KBM-7 (cell line): Measurements from ENCODE around the gene ACAD10.

Experiments
- DNase-seq: peaks from one replicate; pipeline ENCODE4 v3.0.0-alpha.2; 2015
- in situ Hi-C: fragments of 300-500 bp; cut with MboI; formaldehyde crosslinking; loops from 2 replicates; pipeline ENCODE4 v1.14.3; 2020; ENCODE audit warnings: low sequenced_read_pairs, low pct_unique_long_range_greater_than_20kb, mixed read lengths

The ACAD10 gene

DNA sequence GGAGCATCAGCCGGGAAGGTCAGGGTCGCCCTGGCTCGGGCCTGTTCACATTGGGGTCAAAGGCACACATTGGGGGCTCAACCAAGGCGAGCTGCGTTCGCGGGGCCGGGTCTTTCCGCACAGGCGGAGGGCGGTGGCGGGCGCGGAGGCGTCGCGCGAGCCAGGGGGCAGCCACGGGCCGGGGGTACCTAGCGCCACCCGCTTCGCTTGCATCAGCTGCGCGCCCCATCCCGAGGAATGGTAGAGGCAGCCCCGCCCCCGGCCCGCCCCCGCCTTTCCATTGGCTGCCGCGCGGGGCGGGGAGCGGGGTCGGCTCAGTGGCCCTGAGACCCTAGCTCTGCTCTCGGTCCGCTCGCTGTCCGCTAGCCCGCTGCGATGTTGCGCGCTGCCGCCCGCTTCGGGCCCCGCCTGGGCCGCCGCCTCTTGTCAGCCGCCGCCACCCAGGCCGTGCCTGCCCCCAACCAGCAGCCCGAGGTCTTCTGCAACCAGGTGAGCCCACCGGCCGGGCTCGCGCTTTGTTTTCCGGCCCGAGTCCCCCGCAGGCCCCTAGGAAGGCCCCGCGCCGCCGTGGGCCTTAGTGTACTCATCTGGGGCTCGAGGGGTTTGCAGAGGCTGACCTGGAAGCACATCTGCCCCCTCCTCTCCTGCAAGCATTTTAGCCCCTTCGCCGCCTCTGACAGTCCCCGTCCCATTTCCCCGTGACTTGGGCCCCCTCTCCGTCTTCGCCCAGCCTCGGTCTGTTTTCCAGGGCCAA lies 80.9 kb downstream of the ACAD10 start, which contains the start of gene ALDH2:
TSS of gene ALDH2 (plus strand) at position 326 of the 754 bp plus-strand sequence. CDS start at position 376, 50 bp downstream.
- no peak for DNase-seq
- in situ Hi-C loops = no loop called here

DNA sequence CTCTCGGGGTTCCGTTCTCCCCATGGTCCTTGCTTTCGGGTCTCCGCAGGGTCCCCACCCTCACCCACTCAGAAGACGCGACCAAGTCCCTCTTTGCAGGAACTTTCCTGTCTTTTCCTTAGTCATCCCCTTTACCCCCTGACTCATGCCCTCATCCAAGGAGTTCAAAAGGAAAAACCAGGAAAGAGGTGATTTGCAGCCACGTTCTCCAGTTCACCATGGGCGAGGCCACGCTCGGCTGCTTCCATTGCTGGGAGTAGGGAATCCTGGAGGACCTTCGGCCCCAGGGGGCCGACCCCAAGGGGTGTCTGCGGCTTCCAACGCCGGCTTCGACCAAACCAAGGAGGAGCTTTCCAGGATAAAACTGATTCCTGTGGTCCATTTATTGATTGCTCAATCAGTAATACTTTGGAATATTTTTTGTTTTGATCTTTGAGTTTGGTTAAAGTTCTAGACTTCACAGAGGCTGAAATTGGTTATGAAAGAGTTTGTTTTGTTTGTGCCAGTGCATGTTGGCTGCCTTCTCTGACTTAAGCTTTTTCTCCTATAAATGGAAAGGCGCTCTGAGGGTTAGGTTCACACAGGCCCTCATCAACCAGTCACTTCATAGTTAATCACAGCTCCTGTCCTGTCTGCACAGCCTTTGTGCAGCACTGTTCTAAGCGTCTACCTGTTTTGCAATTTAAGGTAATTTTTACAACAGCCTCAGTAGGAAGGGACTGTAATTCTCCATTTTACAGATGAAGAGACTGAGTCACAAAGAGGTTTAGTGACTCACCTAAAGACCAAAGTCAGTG lies 81.7 kb downstream of the ACAD10 start:
- no peak for DNase-seq
- in situ Hi-C loops = no loop called here

DNA sequence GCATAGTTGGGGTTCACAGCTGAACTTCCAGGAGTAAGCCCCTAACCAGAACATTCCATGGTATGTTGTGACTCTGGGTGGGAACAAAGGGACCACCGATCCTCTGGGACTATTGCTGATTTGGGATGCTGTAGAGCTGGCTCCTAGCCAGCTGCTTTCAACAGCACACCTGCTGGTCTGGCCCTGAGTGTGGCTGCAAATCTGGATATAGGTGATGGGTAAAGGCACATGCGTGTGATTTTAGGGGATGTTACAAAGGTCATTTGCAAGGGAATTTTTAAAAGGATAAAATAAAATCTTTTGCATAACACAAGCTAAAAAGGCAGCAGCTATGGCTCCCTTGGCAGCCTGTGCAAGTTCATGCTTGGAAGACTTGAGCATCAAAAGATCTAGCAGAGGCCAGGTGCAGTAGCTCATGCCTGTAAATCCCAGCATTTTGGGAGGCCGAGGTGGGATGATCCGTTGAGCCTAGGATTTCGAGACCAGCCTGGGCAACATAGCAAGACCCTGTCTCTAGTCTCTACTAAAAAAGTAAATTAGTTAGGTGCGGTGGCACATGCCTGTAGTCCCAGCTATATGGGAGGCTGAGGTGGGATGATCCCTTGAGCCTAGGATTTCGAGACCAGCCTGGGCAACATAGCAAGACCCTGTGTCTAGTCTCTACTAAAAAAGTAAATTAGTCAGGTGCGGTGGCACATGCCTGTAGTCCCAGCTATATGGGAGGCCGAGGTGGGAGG lies 82.5 kb downstream of the ACAD10 start:
- in situ Hi-C loops = no loop called here

DNA sequence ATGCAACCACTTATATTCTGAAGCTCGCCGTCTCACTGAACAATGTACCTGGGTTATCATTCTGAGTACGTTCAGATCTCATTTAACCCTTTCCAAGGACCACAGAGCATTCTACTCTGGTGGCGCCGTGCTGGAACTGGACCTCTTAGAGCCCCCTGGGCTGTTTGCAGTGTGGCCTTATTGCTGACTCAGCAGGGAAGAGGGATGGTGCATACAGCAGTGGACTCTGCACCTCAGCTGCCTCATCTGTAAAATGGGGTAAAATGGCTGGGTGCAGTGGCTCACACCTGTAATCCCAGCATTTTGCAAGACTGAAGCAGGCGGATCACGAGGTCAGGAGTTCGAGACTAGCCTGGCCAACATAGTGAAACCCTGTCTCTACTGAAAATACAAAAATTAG lies 83.7 kb downstream of the ACAD10 start:
- in situ Hi-C loops = no loop called here
- DNase-seq = no peak

More for the DNA sequence above, 82.5 kb downstream of the ACAD10 start:
- no peak for DNase-seq

DNA sequence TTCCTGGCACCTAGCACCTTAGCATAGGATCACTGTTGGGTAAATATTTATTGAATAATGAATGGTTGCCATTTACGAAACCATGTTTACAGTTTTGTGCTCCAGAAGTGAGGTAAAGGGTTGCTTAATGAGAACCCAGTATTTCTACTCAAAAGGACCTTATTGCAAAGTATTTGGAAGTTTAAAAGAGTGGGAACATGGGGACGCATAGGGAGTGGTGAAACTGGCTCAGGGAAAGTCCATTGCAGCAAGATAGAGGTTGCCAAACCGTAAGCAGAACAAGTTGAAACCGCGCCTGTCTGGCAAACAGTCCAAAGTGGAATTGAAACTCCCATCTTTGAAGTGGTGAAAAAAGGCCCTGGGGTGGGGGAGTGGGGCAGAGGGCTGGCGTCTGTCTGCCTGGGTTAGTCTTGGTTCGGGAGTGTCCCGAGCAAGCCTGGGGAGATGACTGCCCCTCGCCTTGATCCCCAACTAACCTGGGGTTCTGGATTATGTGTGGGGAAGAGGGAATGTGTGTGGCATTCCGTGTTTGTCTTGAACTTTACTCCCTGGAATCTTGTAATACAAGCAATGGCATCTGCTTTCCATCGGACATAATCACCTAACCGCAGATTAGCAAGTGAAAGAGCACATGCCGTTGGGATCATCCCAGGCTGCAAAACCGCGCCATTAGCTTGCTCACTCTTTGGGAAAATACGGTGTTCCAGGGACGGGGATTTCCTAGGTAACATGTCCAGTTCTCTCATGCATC lies 88.1 kb downstream of the ACAD10 start:
- no peak for DNase-seq
- in situ Hi-C loops = no loop called here

DNA sequence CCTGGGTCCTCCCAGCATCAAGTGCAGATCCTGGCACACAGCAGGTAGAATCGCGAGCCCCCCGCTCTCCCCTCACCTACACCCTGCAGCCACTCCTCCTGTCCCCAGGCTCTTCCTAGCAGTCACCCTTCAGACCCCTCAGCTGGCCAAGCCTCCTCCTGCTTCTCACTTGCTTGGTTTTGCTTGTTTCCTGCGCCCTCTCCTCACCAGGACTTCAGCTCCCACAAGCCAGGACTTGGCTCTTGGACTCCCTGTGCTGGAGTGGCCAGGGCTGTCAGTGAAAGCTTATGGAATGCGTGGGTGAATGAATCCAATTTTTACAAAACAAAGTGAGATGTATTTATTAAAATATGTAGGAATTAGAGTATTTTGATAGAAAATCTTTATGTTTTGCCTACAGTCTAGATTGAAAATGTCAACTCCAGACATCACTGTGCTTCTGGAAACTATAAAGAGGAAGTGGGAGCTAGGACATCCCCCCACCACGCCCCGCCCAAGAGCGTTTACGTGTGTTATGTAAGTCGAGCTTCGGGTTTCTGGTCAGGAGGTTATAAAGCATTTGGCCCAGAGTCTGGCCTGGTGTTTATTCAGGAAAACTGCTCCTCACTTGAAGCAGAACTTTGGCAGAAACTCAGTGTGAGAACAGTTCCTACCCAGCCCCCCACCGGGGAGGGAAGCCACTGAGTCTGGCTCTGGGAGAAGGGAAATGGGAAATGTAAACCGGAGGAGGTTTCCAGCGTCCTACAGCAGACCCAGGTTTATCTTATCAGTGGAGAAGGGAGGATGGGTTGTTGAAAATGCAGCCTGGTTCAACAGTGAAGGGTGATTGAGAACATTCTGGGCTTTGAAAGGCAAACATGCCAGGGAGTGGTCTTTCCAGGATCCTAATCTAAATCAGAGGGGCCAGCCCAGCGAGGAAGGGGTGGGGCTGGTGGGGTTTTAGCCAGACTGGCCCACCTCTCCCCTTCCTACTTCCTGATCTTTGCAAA lies 89.6 kb downstream of the ACAD10 start:
- in situ Hi-C loops = no loop called here
- peak; percentile 95 for DNase-seq

DNA sequence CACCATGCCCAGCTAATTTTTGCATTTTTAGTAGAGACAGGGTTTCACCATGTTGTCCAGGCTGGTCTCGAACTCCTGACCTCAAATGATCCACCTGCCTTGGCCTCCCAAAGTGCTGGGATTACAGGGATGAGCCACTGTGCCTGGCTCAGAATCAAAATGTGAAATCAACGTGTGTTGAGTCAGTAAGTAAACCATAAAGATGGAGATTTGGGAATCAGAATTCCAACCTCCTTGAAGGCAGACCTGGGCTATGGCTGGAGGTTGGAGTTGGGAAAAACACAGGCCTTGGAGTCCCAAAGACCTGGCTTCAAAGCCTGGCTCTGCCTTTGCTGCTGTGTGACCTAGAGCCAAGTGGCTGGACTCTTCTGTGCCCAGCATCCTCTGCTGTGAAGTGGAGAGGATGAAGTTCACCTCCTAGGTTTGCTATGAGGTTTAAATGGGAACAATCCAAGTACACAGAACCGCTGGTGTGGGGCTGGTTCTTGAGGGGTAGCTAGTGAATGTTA lies 91.0 kb downstream of the ACAD10 start:
- in situ Hi-C loops = no loop called here

DNA sequence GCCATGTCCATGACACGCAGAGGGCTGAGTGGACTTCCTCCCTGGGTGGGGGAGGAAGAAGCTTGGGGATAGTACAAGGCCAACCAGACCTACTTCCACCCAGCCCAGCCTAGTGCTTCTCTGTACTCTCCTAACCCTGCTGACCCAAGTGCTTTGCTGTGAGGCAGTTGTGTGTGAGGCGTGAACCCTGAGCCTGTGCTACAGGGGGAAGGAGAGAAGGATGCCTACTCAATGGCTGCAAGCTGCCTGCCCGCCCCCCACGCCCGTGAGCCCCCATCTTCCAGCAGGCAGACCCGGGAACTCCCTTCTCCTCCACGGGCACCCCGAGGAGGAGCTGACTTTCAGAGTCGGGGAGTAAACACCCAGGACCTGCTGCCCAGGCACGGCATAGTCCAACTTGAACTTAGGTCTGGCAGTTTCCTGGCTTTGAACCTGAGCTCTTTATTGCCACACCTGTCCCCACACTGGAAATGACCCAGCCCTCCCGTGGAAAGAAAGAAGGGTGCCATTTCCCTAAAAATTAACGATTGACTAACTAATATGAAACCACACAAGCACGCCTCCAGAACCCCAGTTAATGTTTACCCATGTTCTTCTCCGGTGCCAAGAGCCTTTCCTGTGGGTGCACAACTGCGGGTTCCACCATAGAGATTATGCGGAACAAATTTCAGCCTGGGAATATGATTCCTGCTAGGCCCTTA lies 91.6 kb downstream of the ACAD10 start:
- DNase-seq = no peak
- in situ Hi-C loops = no loop called here

More for the DNA sequence above, 91.0 kb downstream of the ACAD10 start:
- no peak for DNase-seq

DNA sequence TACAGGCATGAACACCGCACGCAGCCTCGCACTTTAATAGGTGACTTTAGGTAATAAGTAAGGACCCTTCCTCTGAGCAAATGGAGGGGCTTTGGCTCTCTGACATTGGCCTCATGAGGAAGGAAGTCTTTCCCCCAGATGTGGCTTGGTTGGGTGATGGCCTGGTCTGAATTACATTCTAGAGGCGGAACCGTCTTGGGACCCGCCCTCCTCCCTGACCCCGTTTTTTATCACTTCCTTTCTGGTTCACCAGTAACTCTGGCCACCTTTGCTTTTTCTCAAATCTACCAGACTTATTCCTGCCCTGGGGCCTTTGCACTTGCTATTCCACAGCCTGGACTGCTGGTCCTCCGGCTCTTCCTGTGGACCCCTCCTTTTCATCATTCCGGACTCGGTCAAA lies 94.3 kb downstream of the ACAD10 start:
- in situ Hi-C loops = no loop called here
- peak; percentile 33 for DNase-seq

DNA sequence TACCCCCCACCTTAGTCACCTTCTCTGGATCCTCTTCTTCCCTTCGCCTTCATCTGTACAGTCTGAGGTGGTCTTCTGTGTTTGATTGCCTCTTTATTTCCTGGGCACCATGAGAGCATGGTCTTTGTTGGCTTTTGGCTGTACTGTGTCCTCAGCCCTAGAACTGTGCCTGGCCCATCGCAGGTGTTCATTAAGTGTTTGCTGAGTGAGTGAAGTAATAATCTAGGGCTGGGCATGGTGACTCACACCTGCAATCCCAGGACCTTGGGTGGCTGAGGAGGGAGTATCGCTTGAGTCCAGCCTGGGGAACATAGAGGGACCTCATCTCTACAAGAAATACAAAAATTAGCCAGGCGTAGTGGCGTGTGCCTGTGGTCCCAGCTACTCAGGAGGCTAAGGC lies 94.8 kb downstream of the ACAD10 start:
- no peak for DNase-seq

DNA sequence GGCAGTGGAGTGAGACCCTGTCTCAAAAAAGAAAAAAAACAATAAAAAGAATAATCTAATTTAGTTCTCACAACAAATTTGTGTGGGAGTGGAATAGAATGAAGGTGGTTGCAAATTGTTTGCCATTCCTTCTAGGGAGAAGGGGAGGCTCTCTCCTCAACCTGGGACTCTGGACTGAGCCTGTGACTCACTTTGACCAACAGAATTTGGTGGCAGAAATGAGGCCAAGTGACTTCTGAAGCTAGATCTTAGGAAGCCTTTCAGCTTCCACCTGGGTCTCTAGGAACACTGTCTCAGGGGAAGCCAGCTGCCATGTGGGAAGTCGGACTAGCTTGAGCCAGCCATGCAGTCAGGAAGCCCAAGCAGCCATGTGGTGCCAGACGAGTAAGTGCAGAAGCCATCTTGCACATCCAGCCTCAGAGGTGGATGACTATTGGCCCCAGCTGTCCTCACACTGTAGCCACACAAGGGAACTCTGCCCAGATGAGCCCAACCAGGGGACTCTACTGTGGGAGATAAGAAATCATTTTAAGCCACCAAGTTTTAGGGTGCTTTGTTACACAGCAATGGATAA lies 95.3 kb downstream of the ACAD10 start:
- in situ Hi-C loops = no loop called here
- no peak for DNase-seq

More for the DNA sequence above, 94.8 kb downstream of the ACAD10 start:
- in situ Hi-C loops = no loop called here

DNA sequence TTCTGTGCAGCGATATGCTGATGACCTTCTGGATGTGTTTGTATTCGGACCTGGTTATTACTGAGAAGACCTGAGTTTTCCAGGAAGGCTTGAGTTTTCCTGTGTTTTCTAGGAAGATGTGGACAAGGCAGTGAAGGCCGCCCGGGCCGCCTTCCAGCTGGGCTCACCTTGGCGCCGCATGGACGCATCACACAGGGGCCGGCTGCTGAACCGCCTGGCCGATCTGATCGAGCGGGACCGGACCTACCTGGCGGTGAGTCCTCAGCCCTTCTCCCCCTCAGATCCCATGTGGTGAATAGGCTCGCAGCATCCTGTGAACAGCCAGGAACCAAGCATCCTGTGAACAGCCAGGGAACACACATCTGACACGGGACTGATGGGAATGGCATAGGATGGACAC lies 97.2 kb downstream of the ACAD10 start:
- in situ Hi-C loops = no loop called here

DNA sequence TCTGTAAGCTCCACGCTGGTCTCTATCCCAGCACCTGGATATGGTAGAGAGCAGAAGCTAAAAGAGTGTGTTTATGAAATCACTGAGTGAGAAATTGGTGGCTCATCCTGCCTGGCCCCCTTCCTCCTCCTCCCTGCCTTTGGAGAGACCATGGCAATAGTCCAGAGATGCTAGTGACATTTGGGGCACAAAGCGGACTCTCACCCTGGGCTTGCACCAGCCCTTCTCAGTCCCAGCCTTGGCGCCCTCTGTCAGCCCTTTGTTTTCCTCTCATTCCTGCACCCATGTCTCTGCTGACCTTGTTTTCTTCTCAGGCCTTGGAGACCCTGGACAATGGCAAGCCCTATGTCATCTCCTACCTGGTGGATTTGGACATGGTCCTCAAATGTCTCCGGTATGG lies 99.1 kb downstream of the ACAD10 start:
- in situ Hi-C loops = no loop called here

More for the DNA sequence above, 97.2 kb downstream of the ACAD10 start:
- DNase-seq = no peak

DNA sequence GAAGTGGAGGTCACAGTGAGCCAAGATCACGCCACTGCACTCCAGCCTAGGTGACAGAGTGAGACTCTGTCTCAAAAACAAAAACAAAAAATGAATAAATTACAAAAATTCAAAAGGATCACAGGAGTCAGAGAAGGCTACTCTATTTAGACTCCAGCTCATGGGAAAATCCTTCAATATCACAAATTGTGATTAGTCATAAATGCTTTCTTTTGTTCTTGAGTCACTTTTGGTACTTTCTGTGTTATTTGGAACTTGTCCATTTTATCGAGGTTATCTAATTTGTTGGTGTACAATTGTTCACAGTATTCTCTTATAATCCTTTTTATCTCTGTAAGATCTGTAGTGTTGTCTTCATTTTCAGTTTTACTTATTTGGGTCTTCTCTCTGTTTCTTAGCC lies 99.8 kb downstream of the ACAD10 start:
- in situ Hi-C loops = no loop called here
- DNase-seq = no peak

More for the DNA sequence above, 99.1 kb downstream of the ACAD10 start:
- no peak for DNase-seq

DNA sequence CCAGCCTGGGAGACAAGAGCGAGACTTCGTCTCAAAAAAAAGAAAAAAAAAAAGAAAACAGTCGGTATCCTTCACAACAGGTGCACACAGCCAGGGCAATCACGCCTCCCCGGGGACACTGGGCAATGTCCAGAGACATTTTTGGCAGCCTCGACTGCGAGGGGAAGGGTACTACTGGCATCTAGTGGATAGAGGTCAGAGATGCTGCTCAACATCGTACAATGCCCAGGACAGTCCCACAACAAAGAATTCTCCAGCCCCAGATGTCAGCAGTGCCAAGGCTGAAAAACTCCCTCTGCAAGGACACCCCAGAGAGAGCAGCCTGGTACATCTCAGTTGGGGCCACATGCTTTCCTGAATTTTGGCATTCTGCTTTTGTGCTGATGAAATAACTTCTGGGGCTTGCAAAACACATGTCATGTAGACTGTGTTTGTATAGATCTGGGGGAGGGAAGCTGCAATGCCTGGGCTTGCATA lies 102.4 kb downstream of the ACAD10 start:
- DNase-seq = peak; percentile 73
- in situ Hi-C loops = no loop called here

DNA sequence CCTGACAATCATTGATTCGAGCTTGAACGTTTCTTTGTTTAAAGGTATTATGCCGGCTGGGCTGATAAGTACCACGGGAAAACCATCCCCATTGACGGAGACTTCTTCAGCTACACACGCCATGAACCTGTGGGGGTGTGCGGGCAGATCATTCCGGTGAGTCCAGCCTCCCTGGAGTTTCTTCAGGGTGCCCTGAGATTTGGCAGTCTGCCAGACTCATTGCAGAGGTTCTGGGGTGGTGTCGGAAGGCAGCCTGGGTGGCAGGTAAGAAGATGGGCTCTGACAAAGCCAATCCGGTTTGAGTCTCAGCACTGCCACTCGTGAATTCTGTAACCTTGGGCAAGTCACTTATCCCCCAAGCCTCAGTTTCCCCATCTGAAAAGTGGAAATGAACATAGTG lies 103.9 kb downstream of the ACAD10 start:
- in situ Hi-C loops = no loop called here
- no peak for DNase-seq

DNA sequence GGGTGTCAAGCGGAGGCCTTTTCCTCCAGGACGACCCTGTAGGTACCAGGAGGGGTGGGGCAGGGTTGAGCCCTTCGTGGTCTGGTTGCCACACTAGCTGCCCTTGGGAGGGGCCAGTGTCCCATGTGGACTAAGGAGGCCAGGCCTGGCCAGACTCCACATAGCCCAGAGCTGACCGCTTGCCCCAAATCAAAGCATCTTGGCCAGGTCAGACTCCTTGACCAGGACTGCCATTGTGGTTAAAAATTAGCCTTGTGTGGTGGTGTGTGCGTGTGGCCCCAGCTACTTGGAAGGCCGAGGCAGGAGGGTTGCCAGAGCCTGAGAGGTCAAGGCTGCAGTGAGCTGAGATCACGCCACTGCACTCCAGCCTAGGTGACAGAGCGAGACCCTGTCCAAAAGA lies 105.7 kb downstream of the ACAD10 start:
- in situ Hi-C loops = no loop called here
- DNase-seq = no peak
